ENCODE measurements around the gene VGLL4. TPM values are rescaled to one million over a fixed set of nuclear protein-coding genes. Genes with fewer than 3 reads are reported as not detected.
A peak's percentile ranks its signal among the peaks of the same experiment; 100 is the strongest.

VGLL4 gene
- total RNA-seq, 2 experiments from 2014 or later, result 37.1 TPM

DNA sequence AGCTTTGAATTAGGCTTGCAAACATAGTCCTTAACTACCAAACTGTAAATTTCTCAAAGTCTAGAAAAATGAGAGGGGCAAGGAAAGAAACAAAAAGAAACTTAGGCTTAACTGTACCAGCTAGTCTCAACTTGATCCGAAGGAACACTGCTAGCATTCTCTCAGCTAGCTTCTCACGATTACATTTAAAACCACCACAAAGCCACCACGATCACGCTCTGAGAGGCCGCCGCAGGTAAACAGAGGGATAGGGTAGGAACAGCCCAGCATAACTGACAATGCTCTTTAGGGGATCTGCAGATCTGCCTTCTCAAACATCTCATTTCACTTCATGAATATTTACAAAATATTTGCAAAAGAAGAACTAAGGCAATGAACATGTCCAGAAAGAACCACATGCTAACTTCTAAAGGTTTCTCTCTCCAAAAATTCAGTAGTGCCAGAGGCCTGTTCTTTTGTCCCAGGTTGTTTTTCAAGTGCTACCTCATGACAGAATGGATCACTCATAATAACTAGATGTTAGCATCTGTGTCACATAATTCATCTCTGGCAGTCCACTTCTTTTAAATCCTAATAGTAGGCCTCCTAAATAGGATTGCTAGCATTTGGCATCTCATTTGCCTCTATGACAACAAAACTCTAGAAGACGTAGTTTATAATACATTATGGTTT, 18.9 kb downstream of the VGLL4 start:
- H3K4me3 Mint-ChIP-seq, result peak overlapping the region; percentile 70
- H3K36me3 Mint-ChIP-seq (ENCODE audit: low read depth), result peaks cover 32% of the 10 kb centered on the region
- peaks cover 61% of the 10 kb centered on the region for H3K4me1 Mint-ChIP-seq (ENCODE audit: low read depth)
- H3K9me3 Mint-ChIP-seq (ENCODE audit: insufficient read depth), result no peaks in the 10 kb centered on the region
- POLR2A ChIA-PET, result interaction anchor here (0.9 to 3.8 kb wide), 5 partner anchors 9 to 19 kb away, joined by 3 to 25 read pairs (median 3); partner anchors contain the start of gene VGLL4
- DNase-seq (peak; percentile 56), ATAC-seq (peak; percentile 64)
- no peaks in the 10 kb centered on the region for H3K27me3 Mint-ChIP-seq (ENCODE audit: low read depth)
- H3K27ac Mint-ChIP-seq, result peak overlapping the region; percentile 86
- CTCF ChIA-PET, result interaction anchor here (0.6 to 2.7 kb wide), 6 partner anchors 9 to 26 kb away, joined by 3 to 14 read pairs (median 5); partner anchors contain the start of gene VGLL4

DNA sequence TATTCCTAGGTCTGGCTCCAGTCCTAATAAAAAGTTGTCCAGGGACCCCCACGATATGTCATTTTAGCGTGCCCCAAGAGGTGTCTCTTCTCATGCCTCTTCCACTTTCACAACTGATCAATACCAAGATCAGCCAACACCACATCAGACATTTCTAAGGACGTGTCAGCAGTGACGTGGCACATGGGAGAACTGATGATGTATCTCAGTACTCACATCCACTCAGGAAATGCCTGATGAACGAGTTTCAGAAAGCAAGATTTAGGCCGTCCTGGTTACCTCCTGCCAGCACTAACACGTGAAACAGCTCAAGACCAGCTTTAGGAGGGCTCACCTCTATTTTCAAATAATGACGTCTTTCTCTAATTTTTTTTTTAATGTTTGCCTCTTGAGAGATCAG, 19.6 kb downstream of the VGLL4 start:
- peak overlapping the region; percentile 70 for H3K4me3 Mint-ChIP-seq
- no peaks in the 10 kb centered on the region for H3K9me3 Mint-ChIP-seq (ENCODE audit: insufficient read depth)
- ChIA-PET POLR2A (interaction anchor here (1.2 to 3.8 kb wide), 4 partner anchors 9 to 19 kb away, joined by 3 to 25 read pairs (median 13); partner anchors contain the start of gene VGLL4), CTCF (interaction anchor here (0.6 to 1.3 kb wide), 4 partner anchors 10 to 27 kb away, joined by 3 to 6 read pairs (median 4); no protein-coding TSS in a partner anchor)
- ATAC-seq (peak; percentile 88), DNase-seq (peak; percentile 84)
- no peaks in the 10 kb centered on the region for H3K27me3 Mint-ChIP-seq (ENCODE audit: low read depth)
- H3K36me3 Mint-ChIP-seq (ENCODE audit: low read depth), result peaks cover 37% of the 10 kb centered on the region
- H3K4me1 Mint-ChIP-seq (ENCODE audit: low read depth), result peaks cover 68% of the 10 kb centered on the region
- peak overlapping the region; percentile 86 for H3K27ac Mint-ChIP-seq

DNA sequence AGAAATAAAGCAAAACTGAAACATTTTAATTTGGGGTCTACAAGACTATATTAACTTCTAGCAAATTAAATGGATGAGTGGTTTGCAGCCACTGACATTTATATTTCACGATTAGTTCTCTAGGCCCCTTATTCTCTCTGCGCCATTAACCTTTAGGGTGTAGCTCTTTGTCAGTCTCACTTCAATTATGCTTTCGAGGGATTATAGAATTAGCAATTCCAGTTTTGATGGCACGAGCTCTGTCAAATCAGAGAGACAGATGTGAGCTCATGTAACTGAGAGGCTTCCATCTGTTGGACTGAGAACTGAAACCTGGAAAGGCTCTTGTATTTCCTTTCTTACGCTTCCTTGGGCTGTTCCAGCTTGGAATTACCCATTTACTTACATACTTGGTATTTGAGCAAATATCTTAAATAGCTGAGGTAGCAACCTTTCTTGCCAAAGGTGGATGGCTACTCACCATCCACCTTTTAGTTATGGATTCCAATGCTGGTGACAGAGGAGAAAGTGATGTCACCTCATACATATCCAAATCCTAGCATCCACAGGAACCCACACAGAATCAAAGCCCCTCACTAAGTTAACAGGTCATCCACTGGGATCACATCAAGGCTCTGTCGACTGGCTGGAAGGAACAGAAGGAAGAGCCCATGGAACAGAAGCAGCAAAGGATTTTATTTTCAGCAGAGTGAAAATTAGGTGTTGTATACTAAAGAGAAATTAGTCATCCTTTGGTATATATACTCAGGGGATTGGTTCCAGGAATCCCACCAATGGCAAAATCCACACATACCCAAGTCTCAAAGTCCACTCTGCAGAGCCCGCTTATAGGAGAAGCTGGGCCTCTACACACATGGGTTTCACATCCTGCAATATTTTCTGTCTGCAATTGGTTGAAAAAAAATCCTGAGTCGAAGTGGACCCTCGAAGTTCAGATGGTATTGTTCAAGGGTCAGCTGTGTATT, 20.8 kb downstream of the VGLL4 start:
- POLR2A ChIA-PET, result no interaction called here

DNA sequence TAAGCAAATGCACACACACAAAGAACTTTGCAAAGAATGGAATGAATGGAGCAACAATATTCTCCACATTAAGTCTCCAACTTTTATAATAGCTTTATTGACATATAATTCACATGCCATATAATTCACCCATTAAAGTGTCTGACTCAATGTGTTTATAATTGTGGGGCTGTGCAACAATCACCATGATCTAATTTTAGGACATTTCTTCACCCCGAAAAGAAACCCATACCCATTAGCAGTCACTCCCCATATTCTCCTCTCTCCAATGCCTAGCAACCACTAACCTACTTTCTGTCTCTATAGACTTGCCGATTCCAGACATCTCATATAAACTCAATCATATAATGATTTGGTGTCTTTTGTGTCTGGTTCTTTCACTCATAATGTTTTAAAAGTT, 22.6 kb downstream of the VGLL4 start:
- POLR2A ChIA-PET, result interaction anchor here (1.3 kb wide), 1 partner anchor 22 kb away, joined by 5 read pairs; the partner anchor contains the start of gene VGLL4
- ATAC-seq, result no peak
- no peak for DNase-seq
- Mint-ChIP-seq H3K4me3 (no peak overlapping the region), H3K27me3 (ENCODE audit: low read depth) (no peaks in the 10 kb centered on the region), H3K4me1 (ENCODE audit: low read depth) (peaks cover 67% of the 10 kb centered on the region), H3K9me3 (ENCODE audit: insufficient read depth) (no peaks in the 10 kb centered on the region), H3K27ac (no peak overlapping the region), H3K36me3 (ENCODE audit: low read depth) (peaks cover 28% of the 10 kb centered on the region)
- CTCF ChIA-PET, result no interaction called here

More for the DNA sequence above, 20.8 kb downstream of the VGLL4 start:
- Mint-ChIP-seq H3K4me1 (ENCODE audit: low read depth) (peaks cover 73% of the 10 kb centered on the region), H3K9me3 (ENCODE audit: insufficient read depth) (no peaks in the 10 kb centered on the region), H3K4me3 (no peak overlapping the region), H3K27ac (peak overlapping the region; percentile 62), H3K36me3 (ENCODE audit: low read depth) (peaks cover 39% of the 10 kb centered on the region), H3K27me3 (ENCODE audit: low read depth) (no peaks in the 10 kb centered on the region)
- ATAC-seq, result no peak
- no peak for DNase-seq
- CTCF ChIA-PET, result interaction anchor here (0.6 kb wide), 1 partner anchor 84 kb away, joined by 3 read pairs; no protein-coding TSS in a partner anchor

DNA sequence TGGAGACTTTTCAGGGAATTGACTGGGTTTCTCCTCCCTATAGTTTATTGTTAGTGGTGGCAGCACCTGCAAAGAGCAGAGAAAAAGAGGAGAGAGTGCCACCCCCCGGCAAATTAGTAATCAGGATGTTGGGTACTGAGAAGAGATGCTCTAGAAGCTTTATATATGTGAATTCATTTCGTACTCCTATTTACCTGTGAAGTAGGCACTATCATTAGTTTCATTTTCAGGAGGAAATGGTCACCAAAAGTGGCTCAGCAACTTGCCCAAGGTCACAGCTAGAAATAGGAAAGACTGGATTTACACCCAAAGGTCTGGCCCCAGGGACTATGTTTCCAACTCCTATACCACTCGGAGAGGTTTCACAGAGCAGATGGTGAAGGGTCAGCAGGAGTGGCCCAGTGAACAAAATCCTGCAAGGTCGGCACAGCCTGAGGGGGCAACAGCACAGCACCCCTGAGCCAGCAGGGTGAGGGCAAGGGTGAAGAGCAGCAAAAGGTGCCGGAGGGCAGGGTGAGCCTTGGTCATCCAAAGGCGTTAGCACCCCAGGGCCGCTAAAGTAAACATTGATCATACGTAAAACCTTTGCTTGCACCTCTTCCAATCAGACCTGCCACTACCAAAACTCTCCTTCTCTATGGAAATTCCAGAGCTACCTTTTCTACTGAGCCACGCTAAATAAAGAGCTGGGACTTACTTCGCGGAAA, 23.6 kb downstream of the VGLL4 start:
- POLR2A ChIA-PET, result interaction anchor here (1.3 kb wide), 1 partner anchor 23 kb away, joined by 5 read pairs; the partner anchor contains the start of gene VGLL4
- no peak overlapping the region for H3K4me3 Mint-ChIP-seq
- no peaks in the 10 kb centered on the region for H3K9me3 Mint-ChIP-seq (ENCODE audit: insufficient read depth)
- ATAC-seq (no peak), DNase-seq (no peak)
- no peaks in the 10 kb centered on the region for H3K27me3 Mint-ChIP-seq (ENCODE audit: low read depth)
- H3K36me3 Mint-ChIP-seq (ENCODE audit: low read depth), result peaks cover 27% of the 10 kb centered on the region
- peak overlapping the region; percentile 4 for H3K27ac Mint-ChIP-seq
- H3K4me1 Mint-ChIP-seq (ENCODE audit: low read depth), result peaks cover 61% of the 10 kb centered on the region
- CTCF ChIA-PET, result interaction anchor here (1.5 kb wide), 1 partner anchor 31 kb away, joined by 3 read pairs; no protein-coding TSS in a partner anchor

DNA sequence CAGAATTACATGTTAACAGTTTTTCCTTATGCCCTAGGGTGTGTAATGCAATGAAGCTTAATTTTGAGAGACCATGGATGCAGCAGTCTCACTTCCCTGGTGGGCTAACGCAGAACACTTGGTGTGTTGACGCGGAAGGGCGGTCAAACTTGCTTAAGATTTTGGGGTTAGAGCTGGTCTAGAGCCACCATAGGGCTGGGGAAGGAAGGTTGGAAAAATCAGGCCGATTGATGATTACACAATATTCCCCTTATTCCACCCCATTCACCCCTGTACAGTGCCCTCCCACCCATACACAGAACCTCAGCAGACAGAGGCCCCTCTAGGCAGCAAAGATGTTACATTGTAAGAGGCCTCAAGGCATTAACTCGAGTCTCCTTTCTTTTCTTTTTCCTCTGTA, 24.3 kb downstream of the VGLL4 start:
- Mint-ChIP-seq H3K36me3 (ENCODE audit: low read depth) (peaks cover 26% of the 10 kb centered on the region), H3K9me3 (ENCODE audit: insufficient read depth) (no peaks in the 10 kb centered on the region), H3K27me3 (ENCODE audit: low read depth) (no peaks in the 10 kb centered on the region), H3K4me1 (ENCODE audit: low read depth) (peaks cover 54% of the 10 kb centered on the region), H3K4me3 (no peak overlapping the region), H3K27ac (no peak overlapping the region)
- ATAC-seq (no peak), DNase-seq (no peak)
- POLR2A ChIA-PET, result no interaction called here
- CTCF ChIA-PET, result interaction anchor here (1.2 to 1.6 kb wide), 3 partner anchors 19 to 37 kb away, joined by 3 read pairs; no protein-coding TSS in a partner anchor

DNA sequence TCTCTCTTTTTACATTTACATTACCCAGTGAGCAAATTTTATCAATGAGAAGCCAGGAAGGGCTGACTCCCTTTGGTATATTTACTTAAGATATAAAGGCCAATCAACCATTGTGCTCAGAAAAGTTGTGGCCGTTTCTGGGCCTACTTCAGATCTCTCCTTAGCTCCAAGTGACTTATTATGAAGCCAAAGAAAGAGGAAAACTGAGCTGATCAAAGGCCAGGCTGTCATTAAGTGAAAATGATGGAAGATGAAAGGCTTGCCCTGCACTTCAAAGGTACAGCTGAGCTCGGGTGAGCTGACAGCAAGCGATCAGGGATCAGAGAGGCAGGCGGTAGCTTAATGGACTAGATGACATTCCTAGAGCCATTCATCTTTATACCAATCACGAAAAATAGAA, 24.8 kb downstream of the VGLL4 start:
- Mint-ChIP-seq H3K4me1 (ENCODE audit: low read depth) (peaks cover 49% of the 10 kb centered on the region), H3K4me3 (no peak overlapping the region), H3K27me3 (ENCODE audit: low read depth) (no peaks in the 10 kb centered on the region), H3K27ac (no peak overlapping the region), H3K9me3 (ENCODE audit: insufficient read depth) (no peaks in the 10 kb centered on the region), H3K36me3 (ENCODE audit: low read depth) (peaks cover 20% of the 10 kb centered on the region)
- DNase-seq, result no peak
- POLR2A ChIA-PET, result no interaction called here
- ATAC-seq, result no peak
- CTCF ChIA-PET, result interaction anchor here (1.2 to 1.8 kb wide), 4 partner anchors 19 to 239 kb away, joined by 3 to 7 read pairs (median 3); no protein-coding TSS in a partner anchor

DNA sequence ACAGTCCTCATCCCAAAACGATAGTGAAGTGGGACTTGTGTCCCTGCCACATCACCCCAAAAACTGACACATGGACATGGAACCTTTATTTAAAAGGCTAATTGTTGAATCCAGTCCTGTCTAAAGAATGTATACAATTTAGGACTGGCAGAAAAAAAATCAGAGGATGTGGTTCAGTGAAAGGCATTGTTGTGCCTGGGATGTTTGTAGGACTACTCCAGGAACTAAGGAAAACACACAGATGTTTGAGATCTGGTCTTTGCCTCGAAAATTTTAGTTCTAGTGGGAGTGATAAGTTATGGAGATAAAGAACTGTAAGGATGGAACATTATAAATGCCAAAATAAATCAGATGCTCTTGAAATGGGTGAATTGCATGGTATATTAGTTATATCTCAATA, 27.2 kb downstream of the VGLL4 start:
- H3K27me3 Mint-ChIP-seq (ENCODE audit: low read depth), result no peaks in the 10 kb centered on the region
- no peak overlapping the region for H3K4me3 Mint-ChIP-seq
- no peak for ATAC-seq
- CTCF ChIA-PET, result no interaction called here
- POLR2A ChIA-PET, result no interaction called here
- H3K36me3 Mint-ChIP-seq (ENCODE audit: low read depth), result peaks cover 8% of the 10 kb centered on the region
- H3K9me3 Mint-ChIP-seq (ENCODE audit: insufficient read depth), result no peaks in the 10 kb centered on the region
- no peak for DNase-seq
- peaks cover 35% of the 10 kb centered on the region for H3K4me1 Mint-ChIP-seq (ENCODE audit: low read depth)
- H3K27ac Mint-ChIP-seq, result no peak overlapping the region

DNA sequence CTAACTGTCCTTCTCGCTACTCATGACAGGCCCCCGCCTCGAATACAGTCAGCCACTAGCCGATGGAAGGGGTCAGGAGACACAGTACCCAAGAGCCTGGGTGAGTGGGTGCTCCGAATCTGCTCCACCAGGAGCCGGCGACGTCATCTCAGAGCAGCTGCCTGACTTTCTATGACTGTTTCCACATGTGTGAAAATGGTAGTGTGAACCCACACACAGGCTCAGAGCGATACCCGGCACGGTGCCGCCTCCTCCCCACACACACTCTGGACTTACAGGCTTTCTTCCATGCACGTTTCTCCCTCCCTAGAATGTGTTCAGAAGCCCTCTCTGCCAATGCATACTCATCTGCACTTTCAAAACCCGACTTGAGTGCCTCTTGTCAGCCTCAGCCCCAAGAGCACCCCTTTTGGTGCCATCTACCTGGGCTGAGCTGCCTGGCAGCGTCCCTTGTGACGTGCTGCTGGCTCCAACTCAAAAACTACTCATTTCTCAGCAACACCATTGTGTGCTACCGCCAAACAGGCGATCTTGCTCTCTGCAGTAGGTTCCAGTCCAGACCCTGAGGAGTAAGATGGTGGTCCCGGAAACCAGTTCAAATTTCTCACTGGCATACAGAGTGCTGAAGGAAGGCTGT, 29.7 kb downstream of the VGLL4 start:
- H3K27ac Mint-ChIP-seq, result no peak overlapping the region
- ChIA-PET POLR2A (interaction anchor here (1.0 kb wide), 1 partner anchor 11 kb away, joined by 3 read pairs; no protein-coding TSS in a partner anchor), CTCF (no interaction called here)
- no peak overlapping the region for H3K4me3 Mint-ChIP-seq
- no peaks in the 10 kb centered on the region for H3K9me3 Mint-ChIP-seq (ENCODE audit: insufficient read depth)
- no peak for DNase-seq
- peaks cover 28% of the 10 kb centered on the region for H3K4me1 Mint-ChIP-seq (ENCODE audit: low read depth)
- peaks cover 3% of the 10 kb centered on the region for H3K36me3 Mint-ChIP-seq (ENCODE audit: low read depth)
- no peak for ATAC-seq
- no peaks in the 10 kb centered on the region for H3K27me3 Mint-ChIP-seq (ENCODE audit: low read depth)

DNA sequence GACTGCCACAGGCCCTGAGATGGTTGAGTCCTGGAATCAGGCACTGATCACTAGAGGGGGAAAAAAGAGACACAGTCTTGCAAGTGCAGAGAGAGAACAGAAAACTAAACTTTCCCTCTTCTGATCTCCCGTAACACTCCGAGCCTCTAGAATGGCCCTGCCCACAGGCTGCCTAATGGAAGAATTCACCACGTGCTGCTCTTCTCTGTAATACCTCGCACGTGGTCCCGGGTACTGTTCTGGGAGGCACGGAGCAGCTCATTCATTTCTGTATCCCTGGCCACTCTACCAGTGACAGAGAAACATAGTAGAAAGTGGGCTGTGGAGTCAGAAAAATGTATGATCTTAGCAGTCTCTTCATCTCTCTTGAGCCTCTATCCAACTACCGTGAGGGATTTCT, 30.4 kb downstream of the VGLL4 start:
- no peaks in the 10 kb centered on the region for H3K27me3 Mint-ChIP-seq (ENCODE audit: low read depth)
- H3K4me1 Mint-ChIP-seq (ENCODE audit: low read depth), result peaks cover 27% of the 10 kb centered on the region
- DNase-seq, result no peak
- H3K36me3 Mint-ChIP-seq (ENCODE audit: low read depth), result peaks cover 2% of the 10 kb centered on the region
- no peaks in the 10 kb centered on the region for H3K9me3 Mint-ChIP-seq (ENCODE audit: insufficient read depth)
- ATAC-seq, result no peak
- CTCF ChIA-PET, result no interaction called here
- H3K4me3 Mint-ChIP-seq, result no peak overlapping the region
- H3K27ac Mint-ChIP-seq, result no peak overlapping the region
- POLR2A ChIA-PET, result interaction anchor here (1.0 kb wide), 1 partner anchor 12 kb away, joined by 3 read pairs; no protein-coding TSS in a partner anchor

Measured in activated CD8-positive, alpha-beta T cell treated with anti-CD3 and anti-CD28 coated beads, Interleukin-2, amount 10 ng/mL, durations not matched to agents 7 days and 5 days (primary cell).